ENCODE measurements around the gene COL8A2.

The COL8A2 gene

DNA sequence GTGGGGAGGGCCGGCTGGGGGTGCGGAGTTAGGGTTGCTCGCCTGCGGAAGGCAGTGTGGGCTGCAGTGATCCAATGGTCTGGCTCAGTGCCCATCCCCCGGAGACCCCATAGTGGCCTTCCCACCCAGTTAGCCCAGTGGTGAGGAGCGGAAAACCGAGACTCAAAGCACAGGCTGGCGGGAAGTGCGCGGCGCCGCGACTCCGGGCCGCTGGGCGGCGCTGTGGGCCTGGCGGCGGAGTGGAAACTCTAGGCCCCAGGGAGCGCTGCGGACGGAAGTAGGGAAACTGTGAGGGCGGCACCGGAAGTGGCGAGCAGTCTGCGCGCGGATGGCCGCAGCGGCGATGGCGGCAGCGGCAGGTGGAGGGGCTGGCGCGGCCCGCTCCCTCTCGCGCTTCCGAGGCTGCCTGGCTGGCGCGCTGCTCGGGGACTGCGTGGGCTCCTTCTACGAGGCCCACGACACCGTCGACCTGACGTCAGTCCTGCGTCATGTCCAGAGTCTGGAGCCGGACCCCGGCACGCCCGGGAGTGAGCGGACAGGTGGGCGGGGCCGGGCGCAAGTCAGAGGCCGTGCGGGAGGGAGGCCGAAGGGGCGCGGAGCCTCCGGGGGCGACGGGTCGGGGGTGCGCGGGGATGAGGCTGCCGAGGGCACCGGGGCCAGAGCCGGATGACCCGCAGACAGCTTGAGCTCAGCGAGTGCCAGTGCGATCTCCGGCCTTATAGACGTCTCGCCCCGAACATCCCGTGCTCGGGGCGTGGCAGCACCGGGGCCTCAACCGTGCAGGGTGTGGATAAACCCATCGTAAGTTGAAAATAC is 36.2 kb downstream of the COL8A2 start, which contains the start of gene ADPRS:
Gene ADPRS, plus strand, starts transcription at position 316 of the 816 bp plus-strand sequence. Its CDS starts 13 bp downstream, at position 329.
- peak; percentile 93 for DNase-seq

DNA sequence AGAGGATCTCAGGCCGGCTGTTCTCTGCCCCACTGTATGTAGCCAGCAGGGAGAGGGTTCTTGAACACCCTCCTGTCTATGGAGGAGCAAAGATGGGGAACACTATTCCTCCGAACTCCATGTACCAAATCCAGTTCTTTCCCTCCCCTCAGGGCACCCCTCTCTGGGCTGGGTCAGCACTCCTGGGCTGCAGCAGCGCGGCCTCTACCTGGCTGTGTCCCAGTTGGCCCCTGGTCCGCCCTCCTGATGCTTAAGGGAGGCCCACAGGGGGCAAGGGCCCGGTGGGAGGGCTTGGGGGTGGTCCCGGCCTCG is 36.8 kb downstream of the COL8A2 start:
- no peak for DNase-seq

DNA sequence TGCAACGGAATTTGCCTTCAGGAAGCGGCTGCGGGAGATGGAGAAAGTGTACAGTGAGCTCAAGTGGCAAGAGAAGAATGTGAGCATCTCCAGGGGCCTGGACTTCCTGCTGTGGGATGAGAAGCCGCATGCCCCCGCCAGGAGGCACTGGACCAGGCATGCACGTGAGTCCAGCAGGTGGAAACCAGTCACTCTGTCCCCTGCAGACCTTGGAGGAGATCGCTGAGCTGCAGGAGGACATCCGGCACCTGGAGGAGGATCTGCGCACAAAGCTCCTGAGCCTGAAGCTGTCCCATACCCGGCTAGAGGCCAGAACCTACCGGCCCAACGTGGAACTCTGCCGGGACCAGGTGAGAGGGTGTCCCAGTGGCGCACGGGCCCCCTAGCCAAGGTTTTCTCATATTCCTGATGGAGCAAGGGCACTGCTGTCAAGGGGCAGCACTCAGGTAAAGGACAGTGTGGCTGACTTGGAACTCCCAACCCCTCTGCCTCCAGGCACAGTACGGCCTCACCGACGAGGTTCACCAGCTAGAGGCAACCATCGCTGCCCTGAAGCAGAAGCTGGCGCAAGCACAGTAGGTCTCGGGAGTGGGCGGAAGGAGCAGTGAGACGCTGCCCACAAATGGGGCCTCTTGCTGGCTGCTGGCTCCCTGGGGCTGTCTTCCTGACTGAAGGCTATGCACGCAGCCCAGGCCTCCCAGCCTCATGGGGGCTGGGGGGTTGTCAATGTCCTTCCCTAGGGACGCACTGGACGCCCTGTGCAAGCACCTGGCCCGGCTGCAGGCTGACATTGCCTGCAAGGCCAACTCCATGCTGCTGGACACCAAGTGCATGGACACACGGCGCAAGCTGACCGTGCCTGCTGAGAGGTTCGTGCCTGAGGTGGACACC is 37.5 kb downstream of the COL8A2 start:
- no peak for DNase-seq

DNA sequence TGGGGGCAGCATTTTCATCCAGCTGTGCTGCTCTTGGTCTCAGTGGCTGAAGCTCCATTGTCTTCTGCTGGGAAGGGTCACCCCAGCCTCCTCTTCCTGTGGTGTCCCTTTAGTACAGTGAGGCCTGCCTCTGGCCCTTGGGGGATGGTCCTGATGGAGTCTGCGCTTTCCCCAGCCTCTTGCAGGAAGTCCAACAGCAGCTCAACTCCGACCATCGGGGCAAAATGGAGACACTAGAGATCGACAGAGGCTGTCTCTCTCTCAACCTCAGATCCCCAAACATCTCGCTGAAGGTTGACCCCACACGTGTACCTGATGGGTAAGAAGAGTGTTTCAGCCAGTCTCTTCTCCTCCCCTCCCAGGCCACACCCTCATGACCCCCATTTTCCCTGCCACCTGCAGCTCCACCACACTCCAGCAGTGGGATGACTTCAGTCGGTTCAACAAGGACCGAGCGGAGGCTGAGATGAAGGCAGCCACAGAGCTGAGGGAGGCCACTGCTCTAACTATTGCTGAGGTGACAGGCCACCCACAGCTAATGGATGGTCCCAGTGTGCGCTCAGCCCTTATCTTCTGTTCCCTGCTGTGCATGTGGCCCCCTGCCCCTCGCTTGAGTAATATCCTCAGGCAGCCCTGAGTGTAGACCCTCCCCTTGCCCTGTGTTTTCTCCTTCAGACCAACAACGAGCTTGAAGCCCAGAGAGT is 38.3 kb downstream of the COL8A2 start:
- DNase-seq, result no peak

DNA sequence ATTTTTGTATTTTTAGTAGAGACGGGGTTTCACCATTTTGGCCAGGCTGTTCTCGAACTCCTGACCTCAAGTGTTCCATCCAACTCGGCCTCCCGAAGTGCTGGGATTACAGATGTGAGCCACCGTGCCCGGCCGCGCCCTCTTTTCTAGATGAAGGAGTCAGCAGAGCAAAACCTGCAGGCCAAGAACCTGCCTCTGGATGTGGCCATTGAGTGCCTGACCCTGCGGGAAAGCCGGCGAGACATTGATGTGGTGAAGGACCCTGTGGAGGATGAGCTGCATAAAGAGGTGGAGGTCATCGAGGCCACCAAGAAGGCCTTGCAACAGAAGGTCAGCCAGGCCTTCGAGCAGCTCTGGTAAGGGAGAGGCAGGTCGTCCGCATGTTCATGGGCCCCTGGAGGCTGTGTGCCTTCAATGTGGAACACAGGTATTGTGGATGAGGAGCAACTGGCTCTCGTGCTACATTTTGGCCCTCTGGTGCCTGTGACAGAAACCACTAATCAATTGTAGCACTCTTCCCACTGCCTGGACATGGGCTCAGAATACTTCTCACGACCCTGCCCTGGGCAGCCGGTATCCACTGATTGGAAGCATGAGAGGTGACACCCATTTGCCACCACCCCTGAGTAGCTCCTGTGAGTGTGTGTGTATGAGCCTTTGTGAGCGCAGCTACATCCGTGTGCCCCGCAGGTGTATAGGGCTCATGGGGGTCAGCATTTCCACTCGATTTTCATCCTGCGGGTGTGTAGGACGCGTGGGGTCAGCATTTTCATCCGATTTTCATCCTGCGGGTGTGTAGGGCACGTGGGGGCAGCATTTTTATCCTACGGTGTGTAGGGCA is 39.1 kb downstream of the COL8A2 start:
- no peak for DNase-seq

DNA sequence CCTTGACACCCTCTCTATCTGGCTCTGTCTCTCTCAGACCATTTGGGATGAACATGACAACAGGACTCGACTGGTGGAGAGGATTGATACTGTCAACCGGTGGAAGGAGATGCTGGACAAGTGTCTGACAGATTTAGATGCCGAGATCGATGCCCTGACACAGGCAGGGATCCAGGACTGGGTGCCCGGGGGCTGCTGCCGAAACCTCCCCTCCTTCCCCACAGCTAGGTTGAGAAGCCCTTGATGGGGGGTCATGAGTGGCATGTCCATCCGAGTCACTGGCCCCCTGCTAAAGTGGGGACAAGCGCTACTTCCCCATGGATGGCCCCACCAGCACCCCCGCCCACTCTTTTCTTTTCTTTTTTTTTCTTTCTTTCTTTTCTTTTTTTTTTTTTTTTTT is 39.9 kb downstream of the COL8A2 start:
- DNase-seq, result no peak

DNA sequence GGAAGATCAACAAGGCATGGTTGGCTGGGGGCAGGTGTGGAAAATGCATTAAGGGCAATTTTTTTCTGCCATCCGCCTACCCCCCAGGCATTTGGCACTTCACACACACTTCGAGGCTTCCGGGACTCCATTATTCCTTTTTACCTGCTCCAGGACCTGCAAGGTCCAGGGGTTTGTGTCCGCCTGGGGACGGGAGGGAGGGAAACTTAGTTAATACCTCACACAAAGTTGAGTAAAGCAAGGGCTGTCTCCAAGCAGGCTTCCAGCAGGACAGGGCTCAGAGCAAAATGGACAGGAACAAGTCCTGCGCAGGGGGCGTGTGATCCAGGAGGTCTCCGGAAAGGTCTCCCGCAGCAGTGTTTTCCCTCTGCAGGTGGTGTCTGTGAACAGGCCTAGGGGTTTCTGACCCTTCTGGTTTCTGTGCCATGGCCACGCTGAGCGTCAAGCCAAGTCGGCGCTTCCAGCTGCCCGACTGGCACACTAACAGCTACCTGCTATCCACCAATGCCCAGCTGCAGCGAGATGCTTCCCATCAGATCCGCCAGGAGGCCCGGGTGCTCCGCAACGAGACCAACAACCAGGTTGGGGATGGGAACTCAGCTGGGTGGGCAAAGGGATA is 40.4 kb downstream of the COL8A2 start:
- DNase-seq, result no peak

DNA sequence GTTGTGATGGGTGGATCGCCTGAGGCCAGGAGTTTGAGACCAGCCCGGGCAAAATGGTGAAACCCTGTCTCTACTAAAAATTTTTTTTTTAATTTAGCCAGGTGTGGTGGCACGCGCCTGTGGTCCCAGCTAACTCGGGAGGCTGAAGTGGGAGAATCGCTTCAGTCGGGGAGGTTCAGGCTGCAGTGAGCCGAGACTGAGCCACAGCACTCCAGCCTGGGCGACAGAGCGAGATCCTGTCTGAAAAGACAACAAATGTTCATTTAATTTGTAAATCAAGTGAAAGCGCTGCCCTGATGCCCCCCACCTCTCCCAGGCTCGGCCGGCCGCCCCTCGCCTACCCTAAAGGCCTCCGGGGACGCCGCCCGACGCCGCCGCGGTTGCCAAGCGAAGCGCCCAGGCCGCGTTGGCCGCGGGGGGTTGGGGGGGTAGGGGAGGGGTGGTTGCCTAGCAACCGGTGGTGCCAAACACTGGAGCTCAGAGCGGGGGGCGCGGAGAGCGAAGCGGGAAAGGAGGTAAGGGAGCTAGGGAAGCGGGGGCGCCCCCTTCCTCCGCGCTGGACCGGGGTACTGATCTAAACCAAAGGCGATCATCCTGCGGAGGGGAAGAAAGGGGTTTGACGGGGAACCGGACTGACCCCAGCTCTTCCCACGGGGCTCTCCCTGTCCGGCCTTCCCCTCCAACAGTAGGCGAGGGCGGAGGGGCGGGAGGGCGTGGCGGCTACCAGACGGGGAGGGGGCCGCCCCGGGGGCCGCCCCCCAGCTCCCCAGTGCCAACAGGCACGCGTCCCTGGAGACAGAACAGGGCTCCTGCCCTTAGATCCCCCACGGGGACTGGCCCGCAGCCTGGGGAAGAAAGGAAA is 41.2 kb downstream of the COL8A2 start, which contains the start of gene TEKT2:
Gene TEKT2, plus strand, starts transcription at position 460 of the 862 bp plus-strand sequence. CDS start 828 bp downstream, outside the sequence.
- no peak for DNase-seq

DNA sequence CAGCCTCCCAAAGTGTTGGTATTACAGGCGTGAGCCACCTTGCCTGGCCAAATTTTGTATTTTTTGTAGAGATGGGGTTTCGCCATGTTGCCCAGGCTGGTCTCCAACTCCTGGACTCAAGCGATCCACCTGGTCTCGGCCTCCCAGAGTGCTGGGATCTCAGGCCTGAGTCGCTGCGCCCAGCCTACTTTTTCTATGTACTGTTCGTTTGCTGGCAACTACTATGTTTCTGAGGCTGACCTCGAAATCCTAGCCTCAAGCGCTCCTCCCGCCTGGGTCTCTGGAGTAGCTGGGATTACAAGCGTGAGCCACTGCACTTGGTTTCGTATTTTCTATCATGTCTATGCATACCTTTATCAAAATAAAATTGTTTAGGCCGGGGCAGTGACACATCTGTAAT is 41.8 kb downstream of the COL8A2 start:
- DNase-seq, result no peak

DNA sequence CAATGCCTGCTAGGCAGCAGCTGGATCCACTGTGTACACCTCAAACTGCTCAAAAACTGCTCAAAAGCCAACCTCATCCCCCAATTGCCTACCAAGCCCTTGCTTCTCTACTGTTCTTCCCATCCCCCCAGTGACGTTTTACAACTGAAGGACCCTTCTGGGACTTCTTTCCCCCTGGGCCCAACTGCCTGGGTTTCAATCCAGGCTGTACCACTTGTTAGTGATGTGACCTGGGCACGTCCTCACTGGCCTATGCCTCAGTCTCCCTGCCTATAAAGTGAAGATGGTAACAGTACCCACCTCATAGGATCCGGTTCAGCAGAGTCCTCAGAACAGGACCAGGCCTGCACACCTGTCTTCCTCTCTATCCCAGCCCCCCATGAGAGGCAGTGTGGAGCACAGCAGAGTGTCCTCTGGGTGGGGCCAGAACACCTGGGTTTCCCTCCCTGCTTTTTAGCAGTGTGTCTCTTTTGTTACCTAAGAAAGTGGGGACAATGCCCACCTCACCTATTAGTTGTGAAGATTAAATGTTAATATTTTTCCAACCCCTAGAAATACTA is 43.0 kb downstream of the COL8A2 start:
- DNase-seq, result no peak

DNA sequence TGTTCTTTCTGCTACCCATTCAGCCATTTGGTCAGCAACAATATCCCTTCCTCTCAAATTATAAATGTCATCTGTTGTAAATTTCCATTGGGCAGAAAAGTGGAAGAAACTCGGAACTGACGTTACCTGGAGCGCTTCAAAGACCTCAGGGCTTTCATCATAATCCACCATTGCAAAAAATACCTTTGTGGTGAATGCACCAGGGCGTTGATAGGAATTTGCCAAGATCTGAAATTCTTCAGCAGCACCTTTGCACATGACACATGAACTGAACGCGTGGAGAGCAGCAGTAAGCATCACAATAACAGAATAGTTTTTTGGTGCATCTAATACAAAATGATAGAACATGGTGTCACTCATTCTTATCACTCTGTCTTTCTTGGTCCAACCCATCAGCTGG is 44.2 kb downstream of the COL8A2 start:
- DNase-seq, result no peak

DNA sequence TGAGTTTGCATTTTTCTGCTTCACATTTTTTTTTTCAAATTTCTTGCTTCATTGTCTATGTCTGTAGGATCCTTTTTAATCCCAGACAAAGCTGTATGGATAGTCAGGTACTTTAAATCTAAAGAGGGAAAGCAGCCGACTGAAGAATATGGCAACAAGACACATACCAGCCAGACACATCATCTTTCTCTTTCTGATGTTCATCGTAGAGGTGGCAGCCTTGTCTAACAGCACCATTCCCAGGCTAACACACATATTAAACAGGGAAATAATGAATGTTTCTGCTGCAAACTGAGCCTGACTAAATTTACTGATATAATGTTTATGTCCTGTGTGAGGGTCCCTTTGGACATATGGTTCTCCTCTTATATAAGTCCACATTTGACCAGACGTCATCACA is 44.8 kb downstream of the COL8A2 start:
- no peak for DNase-seq

DNA sequence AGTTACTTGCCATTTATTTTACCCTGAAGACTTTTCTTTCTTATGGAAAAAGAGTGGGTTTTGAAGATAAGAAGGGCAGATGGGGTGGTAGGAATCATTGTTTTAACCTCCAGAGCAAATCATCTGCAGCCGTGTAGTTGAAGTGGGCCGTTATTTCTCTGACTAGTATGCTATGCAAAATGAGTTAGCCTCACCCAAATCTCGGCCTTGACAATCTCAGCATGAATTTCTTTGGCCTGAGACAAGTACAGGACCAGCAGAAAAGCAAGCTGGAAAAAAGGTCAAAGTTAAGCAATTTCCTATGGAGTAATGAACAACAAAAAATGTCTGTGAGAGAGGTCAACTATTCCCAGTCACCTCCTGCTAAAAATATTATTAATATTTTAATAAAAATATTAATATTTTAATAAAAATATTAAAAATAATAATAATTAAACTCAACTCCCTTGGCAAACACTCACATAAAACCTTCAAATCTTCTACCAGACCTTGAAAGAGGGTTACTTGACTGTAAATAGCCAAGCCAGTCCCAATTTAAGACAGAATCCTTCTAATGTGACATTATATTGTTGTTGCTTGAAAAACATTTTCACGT is 47.9 kb downstream of the COL8A2 start:
- DNase-seq, result no peak

DNA sequence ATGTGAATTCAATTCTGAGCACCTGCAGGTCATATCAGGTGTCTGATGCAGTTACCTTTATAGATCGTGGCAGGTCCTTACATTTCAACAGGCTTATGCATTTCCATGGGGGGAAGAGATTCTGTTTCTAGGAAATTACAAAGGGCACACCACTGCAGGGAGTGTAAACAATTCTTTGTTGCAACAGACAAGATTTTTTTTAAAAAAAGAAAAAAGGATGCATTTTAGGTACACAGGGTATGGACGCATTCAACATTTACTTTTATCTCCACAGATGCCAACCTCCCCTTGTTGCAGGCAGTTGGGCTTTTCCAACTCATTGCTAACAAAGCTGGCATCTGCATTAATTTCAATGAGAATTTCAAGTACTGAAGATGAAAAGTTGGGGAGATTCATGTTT is 54.7 kb downstream of the COL8A2 start:
- no peak for DNase-seq

DNA sequence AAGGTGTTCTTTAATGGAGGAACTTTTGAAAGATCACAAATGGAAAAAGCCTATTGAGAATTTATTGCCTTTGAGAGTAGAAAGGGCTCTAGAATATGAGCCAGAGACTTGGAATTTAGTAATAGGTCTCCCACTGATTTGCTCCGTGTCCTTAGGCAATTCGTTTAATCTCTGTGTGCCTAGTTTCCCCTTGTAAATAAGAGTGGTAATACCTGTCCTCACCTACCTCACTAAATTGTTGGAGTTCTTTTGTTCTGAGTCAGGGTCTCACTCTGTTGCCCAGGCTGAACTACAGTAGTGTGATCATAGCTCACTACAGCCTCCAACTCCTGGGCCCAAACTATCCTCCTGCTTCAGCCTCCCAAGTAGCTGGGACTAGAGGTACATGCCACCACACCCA is 56.2 kb downstream of the COL8A2 start:
- DNase-seq, result no peak

DNA sequence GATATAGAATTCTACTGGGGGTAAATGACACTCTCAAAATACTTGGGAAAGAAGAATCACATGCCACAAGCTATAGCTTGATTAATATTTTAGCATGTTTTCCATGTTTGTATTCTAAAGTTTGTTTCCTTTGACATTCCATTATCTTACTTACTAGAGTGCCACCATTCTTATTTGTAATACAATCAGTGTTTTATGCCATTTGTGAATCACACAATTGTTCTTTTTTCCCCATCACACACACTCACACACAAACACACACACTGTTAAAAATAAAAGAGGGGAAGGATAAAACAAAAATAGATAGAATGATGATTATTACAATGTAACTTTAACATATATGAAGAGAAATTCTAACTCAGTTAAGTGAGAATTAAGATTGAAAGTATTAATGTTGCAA is 57.2 kb downstream of the COL8A2 start:
- DNase-seq, result no peak

DNA sequence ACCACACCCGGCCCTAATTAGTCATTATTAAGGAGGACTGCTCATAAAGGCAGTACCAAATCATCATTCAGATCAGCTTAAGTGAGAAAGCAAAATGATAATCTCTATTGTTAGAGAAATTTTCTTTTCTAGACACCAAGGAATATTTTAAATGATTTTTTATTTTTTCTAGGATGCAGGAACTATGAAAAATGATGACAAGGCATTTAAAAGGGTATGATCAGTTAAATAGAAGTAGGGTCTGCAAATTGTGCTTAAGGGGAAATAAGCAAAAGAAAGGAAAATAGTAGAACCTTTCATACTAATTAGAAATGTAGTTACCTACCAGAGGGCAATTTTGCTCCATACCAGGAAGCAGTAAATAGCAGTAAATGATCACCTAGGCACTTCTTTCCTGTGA is 62.7 kb downstream of the COL8A2 start:
- DNase-seq, result no peak

DNA sequence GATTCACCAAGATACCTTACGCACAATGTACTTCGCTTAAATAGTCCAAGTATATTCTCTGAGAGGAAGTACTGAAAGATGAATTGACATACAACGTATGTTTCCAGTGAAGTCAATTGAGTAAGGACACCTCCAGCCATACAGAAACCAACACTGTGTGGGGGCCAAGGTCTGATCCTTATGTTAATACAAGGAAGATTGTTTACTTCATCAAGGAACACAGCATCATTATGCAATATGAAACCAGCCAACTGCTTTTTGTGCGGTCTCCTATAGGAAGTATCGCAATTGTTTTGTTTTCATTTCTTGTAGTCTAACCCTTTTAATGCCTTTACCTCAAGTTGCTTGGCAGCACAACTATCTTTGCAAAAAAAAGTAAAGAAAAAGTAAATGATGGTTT is 69.3 kb downstream of the COL8A2 start:
- DNase-seq, result no peak

DNA sequence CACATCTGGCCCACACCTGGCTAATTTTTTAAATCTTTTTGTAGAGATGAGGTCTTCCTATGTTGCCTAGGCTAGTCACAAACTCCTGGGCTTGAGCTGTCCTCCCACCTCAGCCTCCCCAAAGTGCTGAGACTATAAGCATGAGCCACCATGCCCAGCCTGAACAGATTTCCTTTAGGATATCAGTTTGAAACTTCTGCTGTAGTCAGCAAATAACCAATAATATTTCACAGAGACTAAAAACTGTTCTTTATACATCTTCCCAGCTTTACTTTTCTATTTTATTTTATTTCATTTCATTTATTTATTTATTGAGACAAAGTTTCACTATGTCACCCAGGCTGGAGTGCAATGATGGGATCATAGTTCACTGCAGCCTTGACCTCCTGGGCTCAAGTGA is 71.0 kb downstream of the COL8A2 start:
- DNase-seq, result no peak

DNA sequence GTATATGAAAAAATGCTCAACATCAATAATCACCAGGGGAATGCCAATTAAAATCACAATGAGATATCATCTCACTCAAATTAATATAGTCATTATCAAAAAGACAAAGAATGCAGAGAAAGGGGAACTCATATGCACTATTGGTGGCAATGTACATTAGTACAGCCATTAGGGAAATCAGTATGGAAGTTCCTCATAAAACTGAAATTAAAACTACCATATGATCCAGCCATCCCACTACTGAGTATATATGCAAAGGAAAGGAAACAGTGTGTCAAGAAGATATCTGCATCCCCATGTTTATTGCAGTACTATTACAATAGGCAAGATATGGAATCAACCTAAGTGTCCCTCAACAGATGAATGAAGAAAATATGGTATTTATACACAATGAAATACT is 73.2 kb downstream of the COL8A2 start:
- no peak for DNase-seq
